ENCODE measurements around the gene ATP6V1C2.

GRCh38 chr2:10763461-10763800 is 42.0 kb downstream of the ATP6V1C2 start:
- no peak for TF ChIP-seq CTCF (IDR thresholded peaks at IDR 0.05; ENCODE audit: low read depth, low read length, poor library complexity, severe bottlenecking)
- TF ChIP-seq EZH2phosphoT487 (IDR thresholded peaks at IDR 0.05; ENCODE audit: borderline replicate concordance, low read length): no peak

Data from DOHH2 (cell line).